ENCODE data around the gene TP53I3.

The TP53I3 gene

DNA sequence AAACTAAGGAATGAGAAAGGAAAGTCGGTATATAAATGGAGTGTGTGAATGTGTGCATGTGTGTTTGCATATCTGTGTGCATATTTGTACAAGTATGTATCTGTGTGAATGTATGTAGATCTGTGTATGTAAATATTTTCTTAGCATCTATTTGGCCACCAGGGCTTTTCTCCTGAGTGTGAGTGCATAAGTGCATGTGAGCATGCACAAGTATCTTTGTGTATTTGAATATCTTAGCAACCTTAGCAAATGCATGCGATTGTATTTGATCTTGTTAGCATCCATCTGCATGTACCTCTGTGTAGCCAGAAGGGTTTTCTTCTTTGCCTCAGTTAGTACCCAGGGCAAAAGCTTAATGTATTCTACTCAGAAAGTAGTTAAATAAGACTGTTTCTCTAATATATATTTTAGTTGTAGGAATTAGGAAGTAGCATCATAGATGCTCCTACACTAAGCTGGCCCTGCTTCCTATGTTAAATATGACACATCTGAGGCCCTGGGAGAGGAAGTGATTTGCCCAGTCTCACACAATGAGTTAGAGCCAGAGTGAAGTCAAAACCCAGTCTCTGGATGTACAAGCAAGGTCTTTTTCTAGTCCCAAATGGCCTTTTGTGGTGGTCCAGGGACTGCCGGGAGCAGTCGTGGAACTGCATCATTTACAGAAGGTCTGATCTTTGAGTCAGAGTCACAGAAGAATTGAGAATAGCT, 25.9 kb downstream of the TP53I3 start:
- H2AFZ ChIP-seq (ENCODE audit: low read depth, low read length) = no peak overlapping the region
- no peaks in the 10 kb centered on the region for H3K9me3 ChIP-seq (ENCODE audit: low read length)
- H3K27me3 ChIP-seq (ENCODE audit: insufficient read depth, low read length) = no peaks in the 10 kb centered on the region
- H3K36me3 ChIP-seq (ENCODE audit: insufficient read depth, low read length) = peaks cover 13% of the 10 kb centered on the region
- no peak overlapping the region for H3K4me3 ChIP-seq (ENCODE audit: low read length)
- H3K4me1 ChIP-seq (ENCODE audit: insufficient read depth, low read length) = no peaks in the 10 kb centered on the region

DNA sequence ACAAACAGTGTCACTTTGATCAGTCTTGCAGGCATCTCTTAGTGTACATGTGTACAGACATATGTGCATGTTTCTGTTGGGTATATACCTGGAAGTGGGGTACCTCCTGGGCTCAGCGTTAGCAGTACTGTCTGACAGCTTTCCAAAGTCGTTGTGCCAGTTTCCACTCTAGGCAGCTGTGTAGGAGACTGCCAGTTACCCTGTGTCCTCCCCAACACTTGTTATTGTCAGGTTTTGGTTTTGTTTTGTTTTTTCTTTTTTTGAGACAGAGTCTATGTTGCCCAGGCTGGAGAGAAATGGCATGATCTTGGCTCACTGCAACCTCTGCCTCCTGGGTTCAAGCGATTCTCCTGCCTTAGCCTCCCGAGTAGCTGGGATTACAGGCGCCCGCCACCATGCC, 28.9 kb downstream of the TP53I3 start:
- Histone ChIP-seq H3K4me3 (ENCODE audit: low read length) (no peak overlapping the region), H3K4me1 (ENCODE audit: insufficient read depth, low read length) (no peaks in the 10 kb centered on the region), H3K9me3 (ENCODE audit: low read length) (no peaks in the 10 kb centered on the region), H3K36me3 (ENCODE audit: insufficient read depth, low read length) (peaks cover 5% of the 10 kb centered on the region), H2AFZ (ENCODE audit: low read depth, low read length) (no peak overlapping the region), H3K27me3 (ENCODE audit: insufficient read depth, low read length) (no peaks in the 10 kb centered on the region)

GRCh38 chr2:24054366-24055010, 30.1 kb downstream of the TP53I3 start:
- no peaks in the 10 kb centered on the region for H3K9me3 ChIP-seq (ENCODE audit: low read length)
- H3K27me3 ChIP-seq (ENCODE audit: insufficient read depth, low read length) = no peaks in the 10 kb centered on the region
- H3K4me3 ChIP-seq (ENCODE audit: low read length) = no peak overlapping the region
- H3K36me3 ChIP-seq (ENCODE audit: insufficient read depth, low read length) = peaks cover 5% of the 10 kb centered on the region
- H3K4me1 ChIP-seq (ENCODE audit: insufficient read depth, low read length) = peaks cover 3% of the 10 kb centered on the region
- no peak overlapping the region for H2AFZ ChIP-seq (ENCODE audit: low read depth, low read length)

GRCh38 chr2:24052951-24053350, 31.7 kb downstream of the TP53I3 start:
- Histone ChIP-seq H3K9me3 (ENCODE audit: low read length) (no peaks in the 10 kb centered on the region), H3K4me3 (ENCODE audit: low read length) (no peak overlapping the region)

GRCh38 chr2:24051833-24052232, 32.8 kb downstream of the TP53I3 start:
- H3K4me3 ChIP-seq (ENCODE audit: low read length) = no peak overlapping the region
- peaks cover 10% of the 10 kb centered on the region for H3K4me1 ChIP-seq (ENCODE audit: insufficient read depth, low read length)
- H3K27me3 ChIP-seq (ENCODE audit: insufficient read depth, low read length) = no peaks in the 10 kb centered on the region
- H3K36me3 ChIP-seq (ENCODE audit: insufficient read depth, low read length) = peaks cover 5% of the 10 kb centered on the region
- H3K9me3 ChIP-seq (ENCODE audit: low read length) = no peaks in the 10 kb centered on the region
- no peak overlapping the region for H2AFZ ChIP-seq (ENCODE audit: low read depth, low read length)

More at GRCh38 chr2:24052951-24053350, 31.7 kb downstream of the TP53I3 start:
- Histone ChIP-seq H2AFZ (ENCODE audit: low read depth, low read length) (no peak overlapping the region), H3K36me3 (ENCODE audit: insufficient read depth, low read length) (peaks cover 5% of the 10 kb centered on the region), H3K4me1 (ENCODE audit: insufficient read depth, low read length) (peaks cover 7% of the 10 kb centered on the region), H3K27me3 (ENCODE audit: insufficient read depth, low read length) (no peaks in the 10 kb centered on the region)

DNA sequence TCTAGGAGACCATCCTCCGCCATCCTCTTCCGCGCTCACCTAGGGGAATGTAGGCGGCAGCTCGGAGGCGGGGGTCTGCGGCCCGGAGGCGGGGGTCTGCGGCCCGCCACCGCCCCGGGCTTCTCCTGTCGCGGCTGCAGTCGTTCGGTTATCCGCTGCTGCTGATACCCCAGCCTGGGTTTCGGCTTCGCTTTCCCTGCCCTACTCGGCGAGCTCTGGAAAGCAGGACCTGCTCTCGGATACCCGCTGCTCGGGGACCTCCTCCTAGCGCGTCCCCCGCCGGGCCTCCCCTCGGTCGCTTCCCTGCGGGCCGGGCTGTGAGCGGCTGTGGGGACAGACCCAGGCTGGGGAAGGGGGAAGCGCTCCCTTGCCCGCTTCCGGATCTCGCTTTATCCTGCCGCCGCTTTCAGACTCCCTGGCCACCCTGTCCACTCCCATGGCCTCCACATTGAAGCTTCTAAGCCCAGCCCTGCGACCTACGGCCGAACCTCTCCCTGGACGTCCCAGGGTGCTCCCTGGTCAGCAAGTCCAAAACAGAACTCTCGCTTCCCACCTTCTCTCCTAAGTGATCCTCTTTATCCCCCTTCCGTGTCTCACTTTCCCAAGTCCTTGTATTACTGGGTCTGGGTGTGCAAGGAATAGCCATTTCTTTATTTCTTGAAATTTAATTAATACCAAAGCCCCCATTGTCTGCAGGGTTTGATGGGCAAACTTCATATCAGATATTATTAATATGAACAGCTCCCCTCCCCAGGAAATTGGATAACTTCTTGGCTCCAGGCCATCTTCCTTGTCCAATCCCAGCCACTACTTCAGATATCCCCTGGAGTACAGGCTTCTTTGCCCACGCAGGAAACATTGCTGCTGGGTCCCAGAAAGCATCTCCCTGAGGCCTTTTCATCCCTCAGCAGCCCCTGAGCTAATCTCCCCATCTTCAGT, 34.3 kb downstream of the TP53I3 start:
- Histone ChIP-seq H3K27me3 (ENCODE audit: insufficient read depth, low read length) (no peaks in the 10 kb centered on the region), H3K4me3 (ENCODE audit: low read length) (peak overlapping the region; percentile 62), H3K9me3 (ENCODE audit: low read length) (no peaks in the 10 kb centered on the region), H3K36me3 (ENCODE audit: insufficient read depth, low read length) (peaks cover 5% of the 10 kb centered on the region), H2AFZ (ENCODE audit: low read depth, low read length) (peak overlapping the region; percentile 62), H3K4me1 (ENCODE audit: insufficient read depth, low read length) (peaks cover 15% of the 10 kb centered on the region)

GRCh38 chr2:24049485-24050021, 35.1 kb downstream of the TP53I3 start, which contains the start of gene FKBP1B:
Gene FKBP1B (plus strand): TSS chr2:24049741. CDS start chr2:24049850, 109 bp downstream.
- Histone ChIP-seq H3K4me3 (ENCODE audit: low read length) (peak within 1 kb of the TSS; percentile 62), H2AFZ (ENCODE audit: low read depth, low read length) (peak within 1 kb of the TSS; percentile 62), H3K27me3 (ENCODE audit: insufficient read depth, low read length) (no peaks in the 10 kb centered on the region), H3K9me3 (ENCODE audit: low read length) (no peaks in the 10 kb centered on the region), H3K4me1 (ENCODE audit: insufficient read depth, low read length) (peaks cover 15% of the 10 kb centered on the region), H3K36me3 (ENCODE audit: insufficient read depth, low read length) (peaks cover 3% of the 10 kb centered on the region)

DNA sequence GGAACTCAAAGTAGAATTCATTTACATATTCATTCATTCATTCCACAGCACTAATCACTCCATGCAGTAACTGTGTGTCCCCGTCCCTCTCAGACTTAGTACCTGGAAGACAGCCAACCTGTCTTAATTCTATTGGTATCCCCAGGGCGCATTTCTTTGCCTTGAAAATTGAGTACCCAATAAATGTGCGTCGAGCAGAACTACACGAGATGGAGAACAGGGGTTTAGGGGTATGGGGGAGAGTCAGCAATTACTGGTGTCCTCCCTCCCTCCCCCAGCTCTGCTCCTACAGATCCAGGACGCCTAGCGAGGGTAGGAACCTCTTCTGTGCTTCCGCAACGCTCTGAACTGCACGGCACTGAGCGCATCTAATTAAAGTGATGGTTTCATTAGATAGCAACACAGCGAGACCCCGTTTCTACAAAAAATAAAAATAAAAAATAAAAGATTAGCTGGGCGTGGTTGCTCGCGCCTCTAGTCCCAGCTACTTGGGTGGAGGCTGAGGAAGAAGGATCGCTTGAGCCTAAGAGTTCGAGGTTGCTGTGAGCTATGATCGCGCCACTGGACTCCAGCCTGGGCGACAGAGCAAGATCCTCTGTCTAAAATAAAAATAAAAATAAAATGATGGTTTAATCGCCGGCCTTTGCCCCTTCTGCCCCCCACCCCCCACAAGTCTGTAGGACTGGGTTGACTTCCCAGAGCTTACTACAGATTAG, 35.7 kb downstream of the TP53I3 start:
- Histone ChIP-seq H2AFZ (ENCODE audit: low read depth, low read length) (peak overlapping the region; percentile 62), H3K4me1 (ENCODE audit: insufficient read depth, low read length) (peaks cover 15% of the 10 kb centered on the region), H3K36me3 (ENCODE audit: insufficient read depth, low read length) (no peaks in the 10 kb centered on the region), H3K27me3 (ENCODE audit: insufficient read depth, low read length) (no peaks in the 10 kb centered on the region), H3K4me3 (ENCODE audit: low read length) (peak overlapping the region; percentile 62), H3K9me3 (ENCODE audit: low read length) (no peaks in the 10 kb centered on the region)

GRCh38 chr2:24047703-24048033, 37.0 kb downstream of the TP53I3 start:
- Histone ChIP-seq H3K4me1 (ENCODE audit: insufficient read depth, low read length) (peaks cover 15% of the 10 kb centered on the region), H3K9me3 (ENCODE audit: low read length) (no peaks in the 10 kb centered on the region), H3K4me3 (ENCODE audit: low read length) (peak overlapping the region; percentile 45), H3K36me3 (ENCODE audit: insufficient read depth, low read length) (no peaks in the 10 kb centered on the region), H2AFZ (ENCODE audit: low read depth, low read length) (peak overlapping the region; percentile 58), H3K27me3 (ENCODE audit: insufficient read depth, low read length) (no peaks in the 10 kb centered on the region)

GRCh38 chr2:24046930-24047702, 37.5 kb downstream of the TP53I3 start, which contains the start of gene WDCP:
Gene WDCP (minus strand): TSS chr2:24047391. CDS start chr2:24039494, 7,897 bp downstream.
- H2AFZ ChIP-seq (ENCODE audit: low read depth, low read length) = peak within 1 kb of the TSS; percentile 67
- H3K27me3 ChIP-seq (ENCODE audit: insufficient read depth, low read length) = no peaks in the 10 kb centered on the region
- H3K9me3 ChIP-seq (ENCODE audit: low read length) = no peaks in the 10 kb centered on the region
- peak within 1 kb of the TSS; percentile 95 for H3K4me3 ChIP-seq (ENCODE audit: low read length)
- H3K36me3 ChIP-seq (ENCODE audit: insufficient read depth, low read length) = no peaks in the 10 kb centered on the region
- H3K4me1 ChIP-seq (ENCODE audit: insufficient read depth, low read length) = peaks cover 15% of the 10 kb centered on the region

DNA sequence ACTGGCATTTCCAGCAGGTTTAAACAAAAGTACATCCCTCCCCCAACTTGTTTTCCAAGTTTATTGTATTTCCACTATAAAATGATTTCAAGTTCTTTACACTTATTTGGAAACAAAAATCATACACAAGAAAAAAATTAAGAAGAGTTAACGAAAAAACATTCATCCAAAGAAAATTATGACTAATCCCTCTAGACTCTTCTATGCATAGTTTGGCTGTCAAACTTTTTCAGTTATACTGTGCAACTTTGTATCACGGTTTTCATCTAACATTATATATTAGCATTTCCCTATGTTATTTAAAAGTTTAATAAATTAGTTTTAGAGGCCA, 38.1 kb downstream of the TP53I3 start:
- no peaks in the 10 kb centered on the region for H3K27me3 ChIP-seq (ENCODE audit: insufficient read depth, low read length)
- H3K4me1 ChIP-seq (ENCODE audit: insufficient read depth, low read length) = peaks cover 15% of the 10 kb centered on the region
- H3K9me3 ChIP-seq (ENCODE audit: low read length) = no peaks in the 10 kb centered on the region
- no peak overlapping the region for H2AFZ ChIP-seq (ENCODE audit: low read depth, low read length)
- no peaks in the 10 kb centered on the region for H3K36me3 ChIP-seq (ENCODE audit: insufficient read depth, low read length)
- H3K4me3 ChIP-seq (ENCODE audit: low read length) = peak overlapping the region; percentile 95

Measured in neuron (in vitro differentiated cells).